HepG2 (cell line): ENCODE data around the gene SV2A. TPM values are rescaled to one million over a fixed set of nuclear protein-coding genes. Genes with fewer than 3 reads are reported as not detected.

Experiments used
- AGO2 ChIP-seq: fragments of 200-400 bp; formaldehyde crosslinking; optimal IDR thresholded peaks from 2 replicates; pipeline ENCODE3; 2017; ENCODE audit warnings: mild to moderate bottlenecking, low read depth, low read length, moderate library complexity
- AKAP8 ChIP-seq: sonication (generic); formaldehyde crosslinking; IDR thresholded peaks from 2 replicates; pipeline ENCODE4 v1.5.1; 2020; ENCODE audit warnings: mild to moderate bottlenecking, missing genetic modification reagents
- CCAR2 ChIP-seq: fragments of 200-400 bp; formaldehyde crosslinking; optimal IDR thresholded peaks from 2 replicates; pipeline ENCODE3; 2018; ENCODE audit warnings: low read depth, mild to moderate bottlenecking, low read length, moderate library complexity
- ELF3 ChIP-seq: IDR thresholded peaks from 2 replicates; pipeline ENCODE4 v1.6.1; 2016; ENCODE audit warnings: missing genetic modification reagents, missing compliant biosample characterization
- HNRNPK ChIP-seq: fragments of 200-400 bp; formaldehyde crosslinking; IDR thresholded peaks from 2 replicates; pipeline ENCODE4 v1.6.1; 2018; ENCODE audit warnings: low read length, low read depth, moderate library complexity, mild to moderate bottlenecking; ENCODE audit not compliant: poor library complexity, severe bottlenecking
- PCBP1 ChIP-seq: fragments of 200-400 bp; formaldehyde crosslinking; IDR thresholded peaks from 2 replicates; pipeline ENCODE4 v1.6.1; 2017; ENCODE audit warnings: mild to moderate bottlenecking, low read depth, low read length, borderline replicate concordance
- RARA ChIP-seq: IDR thresholded peaks from 2 replicates; pipeline ENCODE4 v1.6.1; 2016; ENCODE audit warnings: missing genetic modification reagents, missing compliant biosample characterization
- RBFOX2 ChIP-seq: fragments of 200-400 bp; formaldehyde crosslinking; IDR thresholded peaks from 2 replicates; pipeline ENCODE4 v1.6.1; 2017; ENCODE audit warnings: low read depth, mild to moderate bottlenecking, low read length
- RBM22 ChIP-seq: fragments of 200-400 bp; formaldehyde crosslinking; optimal IDR thresholded peaks from 2 replicates; pipeline ENCODE3; 2017; ENCODE audit warnings: mild to moderate bottlenecking, low read length, moderate library complexity
- SALL1 ChIP-seq: sonication (generic); formaldehyde crosslinking; IDR thresholded peaks from 2 replicates; pipeline ENCODE4 v1.8.0; 2022; ENCODE audit warnings: mild to moderate bottlenecking, missing genetic modification reagents
- SRSF4 ChIP-seq: fragments of 200-400 bp; formaldehyde crosslinking; IDR thresholded peaks from one replicate; pipeline ENCODE4 v1.6.1; 2018; ENCODE audit warnings: mild to moderate bottlenecking, low read depth, low read length, moderate library complexity; ENCODE audit not compliant: poor library complexity, severe bottlenecking
- TBP ChIP-seq: sonication (generic); formaldehyde crosslinking; IDR thresholded peaks from 2 replicates; pipeline ENCODE4 v1.5.0; 2020; ENCODE audit warnings: missing genetic modification reagents
- U2AF2 ChIP-seq: fragments of 200-400 bp; formaldehyde crosslinking; IDR thresholded peaks from 2 replicates; pipeline ENCODE4 v1.6.1; 2017; ENCODE audit warnings: low read depth, mild to moderate bottlenecking, low read length
- YEATS2 ChIP-seq: sonication (generic); formaldehyde crosslinking; IDR thresholded peaks from 2 replicates; pipeline ENCODE4 v1.4.0; 2020; ENCODE audit warnings: missing genetic modification reagents, borderline replicate concordance
- ZBTB21 ChIP-seq: sonication (generic); formaldehyde crosslinking; IDR thresholded peaks from 2 replicates; pipeline ENCODE4 v1.4.0; 2020; ENCODE audit warnings: missing genetic modification reagents
- ZNF326 ChIP-seq: sonication (generic); formaldehyde crosslinking; IDR thresholded peaks from 2 replicates; pipeline ENCODE4 v1.4.0; 2020; ENCODE audit warnings: missing genetic modification reagents, borderline replicate concordance
- ZNF556 ChIP-seq: sonication (generic); formaldehyde crosslinking; IDR thresholded peaks from 2 replicates; pipeline ENCODE4 v1.4.0; 2020; ENCODE audit warnings: mild to moderate bottlenecking, missing genetic modification reagents, borderline replicate concordance
- ZNF562 ChIP-seq: sonication (generic); formaldehyde crosslinking; IDR thresholded peaks from 2 replicates; pipeline ENCODE4 v1.8.0; 2022; ENCODE audit warnings: missing genetic modification reagents, borderline replicate concordance
- polyA plus RNA-seq, 8 experiments: library from polyadenylated mRNA; depleted of rRNA in 3 of 8; stranded (reverse) in 7 of 8; unstranded in 1 of 8; fragments of >200 nt; fragmentation: Illumina TruSeq in 4 of 8; extraction: Trizol in 4 of 8; gene quantifications; 2 replicates each; pipeline versions ENCODE4 v1.2.1 to v1.2.3, GENCODE V29; 2011 to 2016; ENCODE audit warnings: low read depth in 4 of 8, missing spikeins in 1 of 8, mixed read lengths in 1 of 8; ENCODE audit not compliant: insufficient read depth in 1 of 8
- total RNA-seq, 5 experiments: library from RNA; depleted of rRNA; stranded (reverse); fragments of >200 nt; fragmentation: Illumina TruSeq; extraction: Trizol; gene quantifications; 2 replicates each; pipeline ENCODE4 v1.2.3, GENCODE V29; 2016; ENCODE audit warnings: low read depth in 1 of 5
- TF ChIP-seq, protein P1 (sequence below): sonication (generic); formaldehyde crosslinking; IDR thresholded peaks from 2 replicates; pipeline ENCODE4 v1.4.0; 2020; ENCODE audit warnings: missing genetic modification reagents
- TF ChIP-seq, protein P2 (sequence below): sonication (generic); formaldehyde crosslinking; IDR thresholded peaks from 2 replicates; pipeline ENCODE4 v1.5.0; 2020; ENCODE audit warnings: mild to moderate bottlenecking, missing genetic modification reagents, moderate library complexity
- TF ChIP-seq, protein P3 (sequence below): IDR thresholded peaks from 2 replicates; pipeline ENCODE4 v1.6.1; 2016; ENCODE audit warnings: mild to moderate bottlenecking

The SV2A gene
- total and polyA plus RNA-seq, 2 of the 13 experiments (the other 11 are each of a cell fraction or from before 2014, with no cell fraction given) = 0.84 to 1.9 TPM

DNA sequence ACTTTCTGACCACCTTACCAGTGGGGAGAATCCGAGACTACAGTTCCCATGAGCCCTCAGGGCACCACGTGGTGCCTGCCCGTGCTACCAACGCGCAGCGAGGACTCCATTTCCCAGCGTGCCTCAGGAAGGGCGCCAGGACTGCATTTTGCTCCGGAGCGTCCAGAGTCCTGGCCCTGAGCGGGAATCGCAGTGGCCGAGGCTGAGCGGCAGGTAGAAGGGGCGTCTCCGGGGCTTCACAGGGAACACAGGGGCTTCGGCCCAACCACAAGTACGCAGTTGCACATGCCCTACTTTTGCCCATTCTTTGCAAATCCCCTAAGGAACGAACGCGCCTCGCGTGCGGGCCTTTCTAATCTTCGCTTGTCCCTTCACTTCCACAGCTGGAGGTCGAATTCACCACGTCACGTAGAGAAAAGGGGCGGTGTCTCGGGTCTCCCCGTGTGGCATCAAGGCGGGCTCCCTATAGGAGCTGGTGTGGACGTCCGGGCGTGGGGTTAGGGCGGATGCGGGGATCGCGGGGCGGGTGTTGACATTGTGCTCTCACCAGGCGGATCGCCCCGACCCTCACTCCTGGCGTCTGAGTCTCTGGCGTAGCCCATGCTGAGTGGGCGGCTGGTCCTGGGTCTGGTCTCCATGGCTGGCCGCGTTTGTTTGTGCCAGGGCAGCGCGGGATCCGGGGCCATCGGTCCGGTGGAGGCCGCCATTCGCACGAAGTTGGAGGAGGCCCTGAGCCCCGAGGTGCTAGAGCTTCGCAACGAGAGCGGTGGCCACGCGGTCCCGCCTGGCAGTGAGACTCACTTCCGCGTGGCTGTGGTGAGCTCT lies 18.0 kb downstream of the SV2A start, which contains the start of gene BOLA1 (continued):
- TF ChIP-seq, protein P1, sequence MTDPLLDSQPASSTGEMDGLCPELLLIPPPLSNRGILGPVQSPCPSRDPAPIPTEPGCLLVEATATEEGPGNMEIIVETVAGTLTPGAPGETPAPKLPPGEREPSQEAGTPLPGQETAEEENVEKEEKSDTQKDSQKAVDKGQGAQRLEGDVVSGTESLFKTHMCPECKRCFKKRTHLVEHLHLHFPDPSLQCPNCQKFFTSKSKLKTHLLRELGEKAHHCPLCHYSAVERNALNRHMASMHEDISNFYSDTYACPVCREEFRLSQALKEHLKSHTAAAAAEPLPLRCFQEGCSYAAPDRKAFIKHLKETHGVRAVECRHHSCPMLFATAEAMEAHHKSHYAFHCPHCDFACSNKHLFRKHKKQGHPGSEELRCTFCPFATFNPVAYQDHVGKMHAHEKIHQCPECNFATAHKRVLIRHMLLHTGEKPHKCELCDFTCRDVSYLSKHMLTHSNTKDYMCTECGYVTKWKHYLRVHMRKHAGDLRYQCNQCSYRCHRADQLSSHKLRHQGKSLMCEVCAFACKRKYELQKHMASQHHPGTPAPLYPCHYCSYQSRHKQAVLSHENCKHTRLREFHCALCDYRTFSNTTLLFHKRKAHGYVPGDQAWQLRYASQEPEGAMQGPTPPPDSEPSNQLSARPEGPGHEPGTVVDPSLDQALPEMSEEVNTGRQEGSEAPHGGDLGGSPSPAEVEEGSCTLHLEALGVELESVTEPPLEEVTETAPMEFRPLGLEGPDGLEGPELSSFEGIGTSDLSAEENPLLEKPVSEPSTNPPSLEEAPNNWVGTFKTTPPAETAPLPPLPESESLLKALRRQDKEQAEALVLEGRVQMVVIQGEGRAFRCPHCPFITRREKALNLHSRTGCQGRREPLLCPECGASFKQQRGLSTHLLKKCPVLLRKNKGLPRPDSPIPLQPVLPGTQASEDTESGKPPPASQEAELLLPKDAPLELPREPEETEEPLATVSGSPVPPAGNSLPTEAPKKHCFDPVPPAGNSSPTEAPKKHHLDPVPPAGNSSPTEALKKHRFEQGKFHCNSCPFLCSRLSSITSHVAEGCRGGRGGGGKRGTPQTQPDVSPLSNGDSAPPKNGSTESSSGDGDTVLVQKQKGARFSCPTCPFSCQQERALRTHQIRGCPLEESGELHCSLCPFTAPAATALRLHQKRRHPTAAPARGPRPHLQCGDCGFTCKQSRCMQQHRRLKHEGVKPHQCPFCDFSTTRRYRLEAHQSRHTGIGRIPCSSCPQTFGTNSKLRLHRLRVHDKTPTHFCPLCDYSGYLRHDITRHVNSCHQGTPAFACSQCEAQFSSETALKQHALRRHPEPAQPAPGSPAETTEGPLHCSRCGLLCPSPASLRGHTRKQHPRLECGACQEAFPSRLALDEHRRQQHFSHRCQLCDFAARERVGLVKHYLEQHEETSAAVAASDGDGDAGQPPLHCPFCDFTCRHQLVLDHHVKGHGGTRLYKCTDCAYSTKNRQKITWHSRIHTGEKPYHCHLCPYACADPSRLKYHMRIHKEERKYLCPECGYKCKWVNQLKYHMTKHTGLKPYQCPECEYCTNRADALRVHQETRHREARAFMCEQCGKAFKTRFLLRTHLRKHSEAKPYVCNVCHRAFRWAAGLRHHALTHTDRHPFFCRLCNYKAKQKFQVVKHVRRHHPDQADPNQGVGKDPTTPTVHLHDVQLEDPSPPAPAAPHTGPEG (CRISPR knock-in tag) = no peak
- TF ChIP-seq AKAP8 (CRISPR knock-in tag) (no peak), ZBTB21 (CRISPR knock-in tag) (no peak), AGO2 (peak; percentile 61), HNRNPK (no peak), YEATS2 (CRISPR knock-in tag) (peak; percentile 66), RBM22 (no peak), U2AF2 (no peak), ZNF556 (CRISPR knock-in tag) (no peak), ELF3 (CRISPR knock-in tag) (0 out of 2 replicates have a peak, but pooled peaks have one; percentile 42), CCAR2 (no peak), PCBP1 (0 out of 2 replicates have a peak, but pooled peaks have one; percentile 21), SRSF4 (no peak), ZNF326 (CRISPR knock-in tag) (no peak), TBP (CRISPR knock-in tag) (no peak), RBFOX2 (peak; percentile 69), RARA (CRISPR knock-in tag) (0 out of 2 replicates have a peak, but pooled peaks have one; percentile 6), SALL1 (peak; percentile 49; the same call in 1 of the 2 replicates), ZNF562 (CRISPR knock-in tag) (no peak)
- TF ChIP-seq, protein P2, sequence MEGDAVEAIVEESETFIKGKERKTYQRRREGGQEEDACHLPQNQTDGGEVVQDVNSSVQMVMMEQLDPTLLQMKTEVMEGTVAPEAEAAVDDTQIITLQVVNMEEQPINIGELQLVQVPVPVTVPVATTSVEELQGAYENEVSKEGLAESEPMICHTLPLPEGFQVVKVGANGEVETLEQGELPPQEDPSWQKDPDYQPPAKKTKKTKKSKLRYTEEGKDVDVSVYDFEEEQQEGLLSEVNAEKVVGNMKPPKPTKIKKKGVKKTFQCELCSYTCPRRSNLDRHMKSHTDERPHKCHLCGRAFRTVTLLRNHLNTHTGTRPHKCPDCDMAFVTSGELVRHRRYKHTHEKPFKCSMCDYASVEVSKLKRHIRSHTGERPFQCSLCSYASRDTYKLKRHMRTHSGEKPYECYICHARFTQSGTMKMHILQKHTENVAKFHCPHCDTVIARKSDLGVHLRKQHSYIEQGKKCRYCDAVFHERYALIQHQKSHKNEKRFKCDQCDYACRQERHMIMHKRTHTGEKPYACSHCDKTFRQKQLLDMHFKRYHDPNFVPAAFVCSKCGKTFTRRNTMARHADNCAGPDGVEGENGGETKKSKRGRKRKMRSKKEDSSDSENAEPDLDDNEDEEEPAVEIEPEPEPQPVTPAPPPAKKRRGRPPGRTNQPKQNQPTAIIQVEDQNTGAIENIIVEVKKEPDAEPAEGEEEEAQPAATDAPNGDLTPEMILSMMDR (CRISPR knock-in tag) = no peak
- TF ChIP-seq, protein P3, sequence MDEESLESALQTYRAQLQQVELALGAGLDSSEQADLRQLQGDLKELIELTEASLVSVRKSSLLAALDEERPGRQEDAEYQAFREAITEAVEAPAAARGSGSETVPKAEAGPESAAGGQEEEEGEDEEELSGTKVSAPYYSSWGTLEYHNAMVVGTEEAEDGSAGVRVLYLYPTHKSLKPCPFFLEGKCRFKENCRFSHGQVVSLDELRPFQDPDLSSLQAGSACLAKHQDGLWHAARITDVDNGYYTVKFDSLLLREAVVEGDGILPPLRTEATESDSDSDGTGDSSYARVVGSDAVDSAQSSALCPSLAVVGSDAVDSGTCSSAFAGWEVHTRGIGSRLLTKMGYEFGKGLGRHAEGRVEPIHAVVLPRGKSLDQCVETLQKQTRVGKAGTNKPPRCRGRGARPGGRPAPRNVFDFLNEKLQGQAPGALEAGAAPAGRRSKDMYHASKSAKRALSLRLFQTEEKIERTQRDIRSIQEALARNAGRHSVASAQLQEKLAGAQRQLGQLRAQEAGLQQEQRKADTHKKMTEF (CRISPR knock-in tag) = no peak
